ENCODE data around the gene TCF21. TPM values are rescaled to one million over a fixed set of nuclear protein-coding genes. Genes with fewer than 3 reads are reported as not detected.

TCF21 gene
- total RNA-seq, 1 donor from 2014 or later, result not detected

GRCh38 chr6:133899556-133899955, 10.6 kb downstream of the TCF21 start:
- peaks cover 7% of the 10 kb centered on the region for H3K4me1 Mint-ChIP-seq
- DNase-seq (ENCODE audit: low read depth, low spot score), result no peak
- no peak for TF ChIP-seq CTCF (conservative IDR thresholded peaks at IDR 0.05)
- H3K9me3 Mint-ChIP-seq, result no peaks in the 10 kb centered on the region
- no peak overlapping the region for H3K4me3 Mint-ChIP-seq
- no peak overlapping the region for H3K27ac Mint-ChIP-seq (ENCODE audit: unreplicated experiment)
- no peaks in the 10 kb centered on the region for H3K36me3 Mint-ChIP-seq (ENCODE audit: low read depth)
- H3K27me3 Mint-ChIP-seq (ENCODE audit: low read depth), result peaks cover 81% of the 10 kb centered on the region

DNA sequence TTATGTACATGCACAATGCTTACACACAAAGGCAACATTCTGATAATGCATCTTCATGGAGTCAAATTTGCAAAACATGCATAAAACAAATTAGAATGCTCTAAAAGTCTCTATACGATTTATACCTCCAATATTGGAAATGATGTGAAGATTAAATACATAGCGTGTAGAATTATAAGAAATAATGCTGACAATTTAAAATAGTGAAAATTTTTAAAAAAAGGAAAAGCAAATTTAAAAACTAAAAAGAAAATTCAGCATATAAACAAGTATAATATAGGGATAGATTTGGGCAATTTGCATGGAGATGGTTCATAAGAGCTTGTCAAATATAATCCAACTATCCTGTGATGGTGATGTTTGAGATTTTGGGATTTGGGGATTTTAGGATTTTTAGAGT, 14.9 kb downstream of the TCF21 start:
- Mint-ChIP-seq H3K27me3 (ENCODE audit: low read depth) (peaks cover 58% of the 10 kb centered on the region), H3K4me3 (no peak overlapping the region), H3K4me1 (no peaks in the 10 kb centered on the region), H3K27ac (ENCODE audit: unreplicated experiment) (no peak overlapping the region), H3K36me3 (ENCODE audit: low read depth) (no peaks in the 10 kb centered on the region), H3K9me3 (no peaks in the 10 kb centered on the region)
- TF ChIP-seq CTCF (conservative IDR thresholded peaks at IDR 0.05), result no peak
- DNase-seq (ENCODE audit: low read depth, low spot score), result no peak

GRCh38 chr6:133906050-133906449, 17.1 kb downstream of the TCF21 start:
- no peak overlapping the region for H3K4me3 Mint-ChIP-seq
- H3K4me1 Mint-ChIP-seq, result no peaks in the 10 kb centered on the region
- H3K9me3 Mint-ChIP-seq, result no peaks in the 10 kb centered on the region
- no peak for DNase-seq (ENCODE audit: low read depth, low spot score)
- peaks cover 42% of the 10 kb centered on the region for H3K27me3 Mint-ChIP-seq (ENCODE audit: low read depth)
- TF ChIP-seq CTCF (conservative IDR thresholded peaks at IDR 0.05), result no peak
- no peaks in the 10 kb centered on the region for H3K36me3 Mint-ChIP-seq (ENCODE audit: low read depth)
- no peak overlapping the region for H3K27ac Mint-ChIP-seq (ENCODE audit: unreplicated experiment)

GRCh38 chr6:133916650-133917151, 27.8 kb downstream of the TCF21 start:
- peaks cover 7% of the 10 kb centered on the region for H3K4me1 Mint-ChIP-seq
- H3K36me3 Mint-ChIP-seq (ENCODE audit: low read depth), result no peaks in the 10 kb centered on the region
- H3K27me3 Mint-ChIP-seq (ENCODE audit: low read depth), result no peaks in the 10 kb centered on the region
- peaks cover 5% of the 10 kb centered on the region for H3K9me3 Mint-ChIP-seq
- H3K4me3 Mint-ChIP-seq, result no peak overlapping the region
- DNase-seq (ENCODE audit: low read depth, low spot score), result peak; percentile 98
- H3K27ac Mint-ChIP-seq (ENCODE audit: unreplicated experiment), result no peak overlapping the region
- TF ChIP-seq CTCF (conservative IDR thresholded peaks at IDR 0.05), result peak; percentile 96

GRCh38 chr6:133917781-133918180, 28.9 kb downstream of the TCF21 start:
- no peak for TF ChIP-seq CTCF (conservative IDR thresholded peaks at IDR 0.05)
- Mint-ChIP-seq H3K4me3 (no peak overlapping the region), H3K36me3 (ENCODE audit: low read depth) (no peaks in the 10 kb centered on the region), H3K27ac (ENCODE audit: unreplicated experiment) (no peak overlapping the region), H3K4me1 (peaks cover 7% of the 10 kb centered on the region), H3K27me3 (ENCODE audit: low read depth) (no peaks in the 10 kb centered on the region), H3K9me3 (peaks cover 5% of the 10 kb centered on the region)
- DNase-seq (ENCODE audit: low read depth, low spot score), result no peak

Measured in neural crest cell (in vitro differentiated cells).